SK-N-SH treated with all-trans-retinoic acid at 6 μM for 48 hours (cell line): ENCODE data around the gene CDH4.

Source experiments
- ARNTL ChIP-seq: fragments of 450-650 bp; formaldehyde crosslinking; IDR thresholded peaks from 2 replicates; pipeline ENCODE4 v1.5.0; 2020; ENCODE audit warnings: low read depth, mild to moderate bottlenecking, moderate library complexity, borderline replicate concordance
- BACH2 ChIP-seq: fragments of 250-450 bp; sonication (Bioruptor Pico); IDR thresholded peaks from 2 replicates; pipeline ENCODE4 v1.9.0; 2021; ENCODE audit warnings: mild to moderate bottlenecking, borderline replicate concordance
- ESRRG ChIP-seq: fragments of 250-450 bp; sonication (Bioruptor Pico); IDR thresholded peaks from 2 replicates; pipeline ENCODE4 v1.6.1; 2021; ENCODE audit warnings: mild to moderate bottlenecking
- OSR1 ChIP-seq: fragments of 250-450 bp; sonication (Bioruptor Pico); IDR thresholded peaks from 2 replicates; pipeline ENCODE4 v1.8.0; 2022; ENCODE audit warnings: moderate library complexity, mild to moderate bottlenecking, inconsistent platforms
- PATZ1 ChIP-seq: fragments of 250-450 bp; sonication (Bioruptor Pico); IDR thresholded peaks from 2 replicates; pipeline ENCODE4 v1.8.0; 2020; ENCODE audit warnings: mild to moderate bottlenecking, moderate library complexity, borderline replicate concordance
- RARB ChIP-seq: fragments of 250-450 bp; sonication (Bioruptor Pico); IDR thresholded peaks from 2 replicates; pipeline ENCODE4 v1.8.0; 2021; ENCODE audit warnings: mild to moderate bottlenecking, moderate library complexity
- SNAI2 ChIP-seq: fragments of 250-450 bp; sonication (Bioruptor Pico); IDR thresholded peaks from 2 replicates; pipeline ENCODE4 v1.5.0; 2020; ENCODE audit warnings: mild to moderate bottlenecking, moderate library complexity
- TCF4 ChIP-seq: fragments of 250-450 bp; sonication (Bioruptor Pico); IDR thresholded peaks from 2 replicates; pipeline ENCODE4 v1.8.0; 2021; ENCODE audit warnings: mild to moderate bottlenecking, moderate library complexity, borderline replicate concordance
- ZC3H10 ChIP-seq: fragments of 250-450 bp; sonication (Bioruptor Pico); IDR thresholded peaks from 2 replicates; pipeline ENCODE4 v1.5.1; 2021; ENCODE audit warnings: mild to moderate bottlenecking, moderate library complexity
- ZFP3 ChIP-seq: fragments of 250-450 bp; sonication (Bioruptor Pico); IDR thresholded peaks from 2 replicates; pipeline ENCODE4 v1.5.0; 2020; ENCODE audit warnings: mild to moderate bottlenecking, moderate library complexity
- ZFP30 ChIP-seq: fragments of 450-650 bp; formaldehyde crosslinking; IDR thresholded peaks from 2 replicates; pipeline ENCODE4 v1.5.0; 2022; ENCODE audit warnings: mild to moderate bottlenecking, moderate library complexity
- ZNF565 ChIP-seq: fragments of 450-650 bp; formaldehyde crosslinking; conservative IDR thresholded peaks from 2 replicates; pipeline ENCODE4 v1.5.0; 2020; ENCODE audit warnings: low read depth, mild to moderate bottlenecking, moderate library complexity
- ZNF8 ChIP-seq: fragments of 450-650 bp; formaldehyde crosslinking; IDR thresholded peaks from 2 replicates; pipeline ENCODE4 v1.5.0; 2020; ENCODE audit warnings: mild to moderate bottlenecking, moderate library complexity
- TF ChIP-seq, protein P1 (sequence below): fragments of 250-450 bp; sonication (Bioruptor Pico); IDR thresholded peaks from 2 replicates; pipeline ENCODE4 v1.5.1; 2020; ENCODE audit warnings: low read depth, mild to moderate bottlenecking, moderate library complexity

GRCh38 chr20:61364147-61364546 is 112.1 kb downstream of the CDH4 start:
- TF ChIP-seq ZFP30 (CRISPR knock-in tag) (no peak), SNAI2 (CRISPR knock-in tag) (no peak), BACH2 (CRISPR knock-in tag) (no peak), TCF4 (CRISPR knock-in tag) (no peak), PATZ1 (CRISPR knock-in tag) (no peak), ESRRG (CRISPR knock-in tag) (no peak), ARNTL (CRISPR knock-in tag) (no peak), ZNF565 (CRISPR knock-in tag) (no peak), ZFP3 (no peak), OSR1 (CRISPR knock-in tag) (no peak), ZNF8 (CRISPR knock-in tag) (no peak), RARB (CRISPR knock-in tag) (no peak), ZC3H10 (CRISPR knock-in tag) (no peak)
- TF ChIP-seq, protein P1, sequence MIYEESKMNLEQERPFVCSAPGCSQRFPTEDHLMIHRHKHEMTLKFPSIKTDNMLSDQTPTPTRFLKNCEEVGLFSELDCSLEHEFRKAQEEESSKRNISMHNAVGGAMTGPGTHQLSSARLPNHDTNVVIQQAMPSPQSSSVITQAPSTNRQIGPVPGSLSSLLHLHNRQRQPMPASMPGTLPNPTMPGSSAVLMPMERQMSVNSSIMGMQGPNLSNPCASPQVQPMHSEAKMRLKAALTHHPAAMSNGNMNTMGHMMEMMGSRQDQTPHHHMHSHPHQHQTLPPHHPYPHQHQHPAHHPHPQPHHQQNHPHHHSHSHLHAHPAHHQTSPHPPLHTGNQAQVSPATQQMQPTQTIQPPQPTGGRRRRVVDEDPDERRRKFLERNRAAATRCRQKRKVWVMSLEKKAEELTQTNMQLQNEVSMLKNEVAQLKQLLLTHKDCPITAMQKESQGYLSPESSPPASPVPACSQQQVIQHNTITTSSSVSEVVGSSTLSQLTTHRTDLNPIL (CRISPR knock-in tag), result no peak
